Progenitor cell of endocrine pancreas (in vitro differentiated cells): ENCODE measurements around the gene ATXN1. TPM values are rescaled to one million over a fixed set of nuclear protein-coding genes. Genes with fewer than 3 reads are reported as not detected.

Source experiments
- DNase-seq: peaks from one replicate; pipeline ENCODE4 v3.0.0; 2021; ENCODE audit warnings: low spot score; ENCODE audit not compliant: unreplicated experiment
- H3K27ac Mint-ChIP-seq: 2 replicates; pipeline ENCODE4 v1.8.0; 2021; ENCODE audit warnings: mild to moderate bottlenecking, moderate library complexity, mixed read lengths
- H3K27me3 Mint-ChIP-seq: 2 replicates; pipeline ENCODE4 v1.8.0; 2021; ENCODE audit warnings: mixed read lengths
- H3K36me3 Mint-ChIP-seq: 2 replicates; pipeline ENCODE4 v1.8.0; 2022; ENCODE audit warnings: mixed read lengths; ENCODE audit not compliant: insufficient read depth
- H3K4me1 Mint-ChIP-seq: 2 replicates; pipeline ENCODE4 v1.8.0; 2021; ENCODE audit warnings: low read depth, mixed read lengths
- H3K4me3 Mint-ChIP-seq: 2 replicates; pipeline ENCODE4 v1.8.0; 2021; ENCODE audit warnings: low read depth, mild to moderate bottlenecking, moderate library complexity, mixed read lengths
- H3K9me3 Mint-ChIP-seq: 2 replicates; pipeline ENCODE4 v1.8.0; 2021; ENCODE audit warnings: low read depth, mixed read lengths
- CTCF ChIP-seq: fragments of 200-600 bp; sonication (generic); IDR thresholded peaks from one replicate; pipeline ENCODE4 v1.5.0; 2021; ENCODE audit warnings: antibody characterized with exemption, mild to moderate bottlenecking; ENCODE audit not compliant: unreplicated experiment
- total RNA-seq: library from RNA; stranded (reverse); gene quantifications from 2 replicates; pipeline ENCODE4 v1.2.1, GENCODE V29; 2021

The ATXN1 gene
- total RNA-seq, 1 donor from 2014 or later, result 35.8 TPM

- no peak for DNase-seq
- no peak for TF ChIP-seq CTCF
- Mint-ChIP-seq H3K4me1 (peaks cover 14% of the 10 kb centered on the region), H3K36me3 (peaks cover 4% of the 10 kb centered on the region), H3K4me3 (no peak overlapping the region), H3K27me3 (no peaks in the 10 kb centered on the region), H3K27ac (no peak overlapping the region), H3K9me3 (no peaks in the 10 kb centered on the region)
Observed at GRCh38 chr6:16349544-16349943, 411.7 kb downstream of the ATXN1 start.

GRCh38 chr6:16346831-16347230, 414.4 kb downstream of the ATXN1 start:
- Mint-ChIP-seq H3K9me3 (no peaks in the 10 kb centered on the region), H3K27ac (no peak overlapping the region), H3K27me3 (no peaks in the 10 kb centered on the region), H3K4me3 (no peak overlapping the region), H3K36me3 (peaks cover 4% of the 10 kb centered on the region), H3K4me1 (peaks cover 14% of the 10 kb centered on the region)
- no peak for TF ChIP-seq CTCF
- DNase-seq, result no peak

- peaks cover 6% of the 10 kb centered on the region for H3K36me3 Mint-ChIP-seq
- no peak overlapping the region for H3K4me3 Mint-ChIP-seq
- TF ChIP-seq CTCF, result no peak
- peaks cover 12% of the 10 kb centered on the region for H3K4me1 Mint-ChIP-seq
- H3K27me3 Mint-ChIP-seq, result no peaks in the 10 kb centered on the region
- peak overlapping the region; percentile 46 for H3K27ac Mint-ChIP-seq
- no peak for DNase-seq
- no peaks in the 10 kb centered on the region for H3K9me3 Mint-ChIP-seq
Observed at GRCh38 chr6:16345449-16346330, 415.6 kb downstream of the ATXN1 start.

GRCh38 chr6:16344756-16345155, 416.5 kb downstream of the ATXN1 start:
- TF ChIP-seq CTCF, result no peak
- H3K36me3 Mint-ChIP-seq, result peaks cover 6% of the 10 kb centered on the region
- H3K4me1 Mint-ChIP-seq, result peaks cover 12% of the 10 kb centered on the region
- H3K27me3 Mint-ChIP-seq, result no peaks in the 10 kb centered on the region
- no peak overlapping the region for H3K4me3 Mint-ChIP-seq
- no peak for DNase-seq
- H3K9me3 Mint-ChIP-seq, result no peaks in the 10 kb centered on the region
- H3K27ac Mint-ChIP-seq, result no peak overlapping the region

- Mint-ChIP-seq H3K9me3 (no peaks in the 10 kb centered on the region), H3K36me3 (peaks cover 4% of the 10 kb centered on the region)
Observed at GRCh38 chr6:16343593-16343992, 417.7 kb downstream of the ATXN1 start.

More at GRCh38 chr6:16343593-16343992, 417.7 kb downstream of the ATXN1 start:
- Mint-ChIP-seq H3K4me1 (peaks cover 12% of the 10 kb centered on the region), H3K27ac (no peak overlapping the region), H3K4me3 (no peak overlapping the region), H3K27me3 (no peaks in the 10 kb centered on the region)
- DNase-seq, result no peak
- no peak for TF ChIP-seq CTCF
